CD14-positive monocyte (primary cell): ENCODE measurements around the gene ST13. TPM values are rescaled to one million over a fixed set of nuclear protein-coding genes. Genes with fewer than 3 reads are reported as not detected.

Experiments
- DNase-seq, 3 donors: peaks; one replicate each; pipeline ENCODE4 v3.0.0-alpha.2; 2011 to 2022
- H2AFZ ChIP-seq: 2 replicates; pipeline ENCODE4 v1.6.0; 2012; ENCODE audit warnings: mild to moderate bottlenecking, low read depth, low read length, inconsistent platforms; ENCODE audit not compliant: insufficient read depth, poor library complexity, severe bottlenecking
- H3K27ac ChIP-seq, 2 donors: 1 replicate in 1 of 2; 2 replicates in 1 of 2; pipeline ENCODE4 v1.5.1; 2012 to 2013; ENCODE audit warnings: low read length in 2 of 2, control low read depth in 1 of 2, inconsistent platforms in 1 of 2, low read depth in 1 of 2, mild to moderate bottlenecking in 1 of 2
- H3K27me3 ChIP-seq, 2 donors: one replicate each; pipeline versions ENCODE4 v1.6.0 to v1.6.1; 2011 to 2013; ENCODE audit warnings: low read length in 2 of 2; ENCODE audit not compliant: control insufficient read depth in 2 of 2, insufficient read depth in 2 of 2
- H3K36me3 ChIP-seq, 2 donors: replicated peaks in 1 of 2; 1 replicate in 1 of 2; 2 replicates in 1 of 2; pipeline versions ENCODE4 v1.5.1 to v1.6.1; 2012 to 2013; ENCODE audit warnings: low read length in 2 of 2, control low read depth in 1 of 2, inconsistent platforms in 1 of 2, mild to moderate bottlenecking in 1 of 2; ENCODE audit not compliant: insufficient read depth in 2 of 2, control insufficient read depth in 1 of 2
- H3K4me1 ChIP-seq, 2 donors: 1 replicate in 1 of 2; 2 replicates in 1 of 2; pipeline versions ENCODE4 v1.5.1 to v1.6.1; 2012 to 2013; ENCODE audit warnings: low read length in 2 of 2, control low read depth in 1 of 2, inconsistent platforms in 1 of 2, mild to moderate bottlenecking in 1 of 2, moderate library complexity in 1 of 2; ENCODE audit not compliant: insufficient read depth in 2 of 2, control insufficient read depth in 1 of 2
- H3K4me2 ChIP-seq: replicated peaks from 2 replicates; pipeline ENCODE3; 2012; ENCODE audit warnings: low read length, moderate library complexity, mild to moderate bottlenecking; ENCODE audit not compliant: poor library complexity, severe bottlenecking; ENCODE audit errors: extremely low read depth
- H3K4me3 ChIP-seq, 3 experiments: fragments of 200-600 bp in 1 of 3; sonication (generic) in 1 of 3; replicated peaks in 1 of 3; 1 replicate in 2 of 3; 2 replicates in 1 of 3; pipeline ENCODE4 v1.5.1; 2011 to 2013; ENCODE audit warnings: low read length in 3 of 3, mild to moderate bottlenecking in 3 of 3, control low read depth in 2 of 3, low read depth in 2 of 3, inconsistent platforms in 1 of 3, moderate library complexity in 1 of 3
- H3K79me2 ChIP-seq: 2 replicates; pipeline ENCODE4 v1.6.0; 2012; ENCODE audit warnings: mild to moderate bottlenecking, control low read depth, inconsistent platforms, low read length, moderate library complexity; ENCODE audit not compliant: insufficient read depth
- H3K9ac ChIP-seq: 2 replicates; pipeline ENCODE4 v1.6.0; 2017; ENCODE audit warnings: low read length, mild to moderate bottlenecking; ENCODE audit not compliant: insufficient read depth, poor library complexity, severe bottlenecking
- H3K9me3 ChIP-seq, 2 donors: replicated peaks in 1 of 2; 1 replicate in 1 of 2; 2 replicates in 1 of 2; pipeline versions ENCODE4 v1.5.1 to v1.6.1; 2012 to 2013; ENCODE audit warnings: low read length in 2 of 2, control low read depth in 1 of 2; ENCODE audit not compliant: control insufficient read depth in 1 of 2, insufficient read depth in 1 of 2
- H4K20me1 ChIP-seq: 2 replicates; pipeline ENCODE4 v1.6.0; 2012; ENCODE audit warnings: mild to moderate bottlenecking, low read length, control low read depth, moderate library complexity; ENCODE audit not compliant: insufficient read depth
- H3K27ac Mint-ChIP-seq, 7 donors: one replicate each; pipeline ENCODE4 v1.8.0; 2020; ENCODE audit warnings: mild to moderate bottlenecking in 7 of 7, mixed read lengths in 7 of 7, moderate library complexity in 6 of 7, inconsistent platforms in 2 of 7
- H3K27me3 Mint-ChIP-seq, 3 donors: one replicate each; pipeline ENCODE4 v1.8.0; 2021 to 2022; ENCODE audit warnings: low read depth in 3 of 3, mild to moderate bottlenecking in 3 of 3, mixed read lengths in 3 of 3, moderate library complexity in 3 of 3, inconsistent platforms in 1 of 3
- H3K36me3 Mint-ChIP-seq, 2 donors: one replicate each; pipeline ENCODE4 v1.8.0; 2020; ENCODE audit warnings: mixed read lengths in 2 of 2, inconsistent platforms in 1 of 2, mild to moderate bottlenecking in 1 of 2
- H3K4me1 Mint-ChIP-seq: one replicate; pipeline ENCODE4 v1.8.0; 2020; ENCODE audit warnings: mild to moderate bottlenecking, mixed read lengths
- H3K4me3 Mint-ChIP-seq, 2 donors: one replicate each; pipeline ENCODE4 v1.8.0; 2020; ENCODE audit warnings: mild to moderate bottlenecking in 2 of 2, mixed read lengths in 2 of 2, moderate library complexity in 1 of 2
- H3K9me3 Mint-ChIP-seq, 7 donors: one replicate each; pipeline ENCODE4 v1.8.0; 2020 to 2022; ENCODE audit warnings: mixed read lengths in 7 of 7, mild to moderate bottlenecking in 6 of 7, moderate library complexity in 6 of 7, inconsistent platforms in 2 of 7
- CTCF ChIP-seq: fragments of 200-600 bp; IDR thresholded peaks from one replicate; pipeline ENCODE4 v1.8.0; 2022; ENCODE audit warnings: antibody characterized with exemption, mild to moderate bottlenecking
- WGBS: methylation state at CpG from one replicate; pipeline ENCODE4 v1.1.5; 2013; ENCODE audit warnings: missing lambda C conversion rate; ENCODE audit not compliant: insufficient coverage; 5-methylcytosine and 5-hydroxymethylcytosine counted together
- intact Hi-C, 2 donors: fragments of 100-400 bp; cut with micrococcal nuclease; formaldehyde crosslinking; loops; one replicate each; pipeline versions ENCODE4 v1.15.0 to v1.15.1; 2023
- polyA plus RNA-seq, 3 donors: library from polyadenylated mRNA; depleted of rRNA in 1 of 3; unstranded in 2 of 3; stranded (reverse) in 1 of 3; fragments of 300-500 nt in 2 of 3; fragments of >200 nt in 1 of 3; fragmentation: Illumina TruSeq in 2 of 3; gene quantifications; 1 replicate in 2 of 3; 2 replicates in 1 of 3; pipeline ENCODE4 v1.2.3, GENCODE V29; 2012 to 2021

The ST13 gene
- polyA plus RNA-seq, 3 donors: 56.1 to 81.3 (median 67.2) TPM

- no peak overlapping the region for H3K27ac Mint-ChIP-seq
- H3K4me3 ChIP-seq: no peak overlapping the region
- no peak overlapping the region for H2AFZ ChIP-seq
- no peak for TF ChIP-seq CTCF
- H3K4me1 ChIP-seq: peaks cover 10 to 15% of the 10 kb centered on the region in 2 donors
- peaks cover 6% of the 10 kb centered on the region for H3K79me2 ChIP-seq
- H3K36me3 Mint-ChIP-seq: peaks cover 25 to 34% of the 10 kb centered on the region in 2 donors
- H3K36me3 ChIP-seq: peaks cover 32 to 52% of the 10 kb centered on the region in 2 donors
- H3K4me1 Mint-ChIP-seq: peaks cover 11% of the 10 kb centered on the region
- intact Hi-C loops: no loop called here
- no peaks in the 10 kb centered on the region for H4K20me1 ChIP-seq
- no peak overlapping the region for H3K4me3 Mint-ChIP-seq
- no peak overlapping the region for H3K9ac ChIP-seq
- no CpG with 5 or more reads among the region's 1 CpG for WGBS
- H3K9me3 Mint-ChIP-seq: no peaks in the 10 kb centered on the region
- no peak overlapping the region for H3K4me2 ChIP-seq
- no peak overlapping the region for H3K27ac ChIP-seq
- H3K27me3 Mint-ChIP-seq: peaks cover 0 to 2% (median 0%) of the 10 kb centered on the region in 3 donors
- no peaks in the 10 kb centered on the region for H3K27me3 ChIP-seq
- no peak for DNase-seq
- H3K9me3 ChIP-seq: no peaks in the 10 kb centered on the region
These were observed 33.0 kb downstream of the ST13 start for GRCh38 chr22:40823426-40823825.

- no peak for TF ChIP-seq CTCF
- Histone ChIP-seq H3K36me3 (peaks cover 14 to 17% of the 10 kb centered on the region in 2 donors), H3K9me3 (no peaks in the 10 kb centered on the region), H3K79me2 (peaks cover 37% of the 10 kb centered on the region), H3K9ac (peak overlapping the region; percentile 84), H3K4me2 (peak overlapping the region; percentile 100), H3K27ac (peak overlapping the region in 1 of 2 donors; percentile 90), H4K20me1 (peaks cover 3% of the 10 kb centered on the region), H2AFZ (peak overlapping the region; percentile 100), H3K27me3 (no peaks in the 10 kb centered on the region), H3K4me1 (peaks cover 25 to 31% of the 10 kb centered on the region in 2 donors), H3K4me3 (peak overlapping the region; percentile 89 to 100 (median 94))
- Mint-ChIP-seq H3K27ac (peak overlapping the region; percentile 46 to 84 (median 77)), H3K27me3 (peaks cover 0 to 2% (median 0%) of the 10 kb centered on the region in 3 donors), H3K4me1 (peaks cover 26% of the 10 kb centered on the region), H3K36me3 (peaks cover 0 to 9% of the 10 kb centered on the region in 2 donors), H3K4me3 (peak overlapping the region; percentile 87 to 97), H3K9me3 (no peaks in the 10 kb centered on the region)
- intact Hi-C loops: loop anchor here (5.0 to 10.0 kb wide), 2 partner anchors 38 to 75 kb away; partner anchors contain the start of genes ST13 (in 2 of the 2) and XPNPEP3 (in 2 of the 2)
- WGBS: 0% methylated on average over 1 of the region's 4 CpGs
- DNase-seq: no peak
These were observed 36.8 kb downstream of the ST13 start for GRCh38 chr22:40819599-40820140.
